ENCODE measurements around the gene MICAL1.

Gene MICAL1

DNA sequence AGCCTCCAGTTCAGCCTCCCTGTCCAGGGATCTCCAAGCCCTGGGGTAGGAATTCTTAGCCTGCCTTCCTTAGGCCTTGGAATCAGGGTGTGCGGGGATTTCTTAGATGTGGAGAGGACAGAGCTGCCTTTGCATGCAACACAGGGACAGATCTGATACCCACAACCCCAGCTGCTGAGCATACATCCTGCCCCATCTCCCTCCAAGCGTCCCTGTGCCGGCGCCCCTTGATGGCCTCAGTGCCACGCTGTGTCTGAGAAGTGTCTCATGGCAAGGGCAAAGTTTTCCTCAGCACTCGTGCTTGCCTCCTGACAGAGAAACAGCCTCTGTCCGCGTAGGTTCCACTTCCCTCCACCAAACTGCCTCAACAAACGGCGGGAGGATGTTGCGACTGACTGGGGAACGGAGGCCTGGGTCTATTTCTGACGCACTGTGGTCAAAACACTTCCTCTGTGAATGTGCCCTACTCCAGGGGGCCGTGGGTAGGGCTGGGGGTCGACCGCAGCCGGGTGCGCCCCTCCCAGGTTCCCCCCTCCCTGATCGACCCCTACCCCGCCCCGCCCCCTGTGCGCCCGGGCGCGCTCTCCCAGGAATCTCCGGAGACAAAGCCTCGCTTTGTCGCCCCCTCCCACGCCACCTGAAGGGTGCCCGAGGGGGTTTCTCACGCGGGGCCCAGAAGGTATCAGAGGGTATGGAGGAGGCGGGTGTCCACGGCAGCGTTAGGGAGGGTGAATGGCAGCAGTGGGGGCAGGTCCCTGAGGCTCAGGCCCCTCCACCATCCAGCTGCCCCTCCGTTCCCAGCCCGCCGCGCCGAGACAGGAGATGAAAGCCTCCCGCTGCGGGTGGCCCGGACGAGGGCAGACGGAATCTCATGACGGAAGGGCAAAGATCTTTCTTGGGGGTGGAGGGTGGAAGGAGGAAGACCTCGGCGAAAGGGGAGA lies 806 bp downstream of the MICAL1 start:
- DNase-seq (ENCODE audit: insufficient read length, low spot score) (peak; percentile 25), FAIRE-seq (no peak)

DNA sequence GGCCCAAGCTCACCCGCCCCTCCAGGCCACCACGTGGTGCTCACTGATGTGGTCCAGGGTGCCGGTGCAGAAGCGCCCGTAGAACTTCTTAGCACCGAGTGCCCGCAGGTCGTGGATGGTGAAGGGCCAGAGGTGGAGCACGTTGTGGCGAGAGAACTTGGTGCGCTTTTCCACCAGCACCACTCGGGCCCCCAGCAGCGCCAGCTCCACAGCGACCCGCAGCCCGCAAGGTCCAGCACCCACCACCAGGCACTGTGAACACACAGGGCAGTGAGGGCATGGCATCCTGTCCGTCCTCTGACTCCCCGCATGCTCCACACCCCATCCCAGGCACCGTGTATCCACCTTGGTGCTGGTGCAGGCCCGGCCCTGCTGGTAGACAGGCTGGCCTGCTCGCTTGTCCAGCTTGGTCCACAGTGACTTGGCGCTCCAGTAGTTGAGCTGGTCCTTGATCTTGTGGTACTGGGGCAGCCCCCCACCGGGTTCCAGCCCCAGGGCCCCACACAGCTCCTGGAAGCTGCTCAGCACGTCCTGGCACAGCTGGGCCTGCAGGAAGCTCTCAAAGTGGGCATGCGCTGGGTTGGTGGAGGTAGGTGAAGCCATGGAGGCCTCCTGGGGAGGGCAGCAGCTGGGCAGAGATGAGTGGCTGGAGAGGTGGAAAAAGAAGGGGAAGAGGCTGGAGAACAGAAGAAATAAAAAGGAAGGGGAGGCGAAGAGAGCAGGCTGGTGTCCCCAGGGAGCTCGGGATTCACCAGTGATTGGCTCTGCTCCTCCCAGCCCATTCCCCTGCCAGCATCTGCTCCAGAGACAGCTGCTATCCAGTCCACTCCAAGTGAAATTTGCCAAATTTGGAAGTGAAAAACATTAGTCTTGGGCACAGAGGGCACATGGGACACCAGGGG lies 1.7 kb downstream of the MICAL1 start:
- FAIRE-seq, result no peak

DNA sequence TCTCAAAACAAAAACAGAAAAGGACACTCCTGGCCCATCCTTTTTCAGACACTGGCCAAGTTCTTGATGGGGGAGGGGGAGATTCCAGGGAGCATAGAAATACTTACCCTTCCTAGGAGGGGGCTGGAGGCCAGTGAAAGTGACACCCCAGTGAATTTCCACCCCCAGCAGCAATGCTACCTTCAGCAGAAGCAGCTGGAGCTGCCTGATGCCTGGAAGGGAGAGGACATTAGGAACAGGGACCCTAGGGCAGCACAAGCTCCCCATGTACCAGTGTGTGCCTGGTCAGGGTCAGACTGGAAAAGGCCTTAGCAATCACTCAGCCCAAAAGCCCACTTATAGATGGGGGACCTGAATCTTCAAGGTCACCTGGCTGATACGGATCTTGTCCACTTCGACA lies 2.4 kb downstream of the MICAL1 start:
- DNase-seq (ENCODE audit: insufficient read length, low spot score) (no peak), FAIRE-seq (no peak)

More for the DNA sequence above, 1.7 kb downstream of the MICAL1 start:
- DNase-seq (ENCODE audit: insufficient read length, low spot score), result no peak

DNA sequence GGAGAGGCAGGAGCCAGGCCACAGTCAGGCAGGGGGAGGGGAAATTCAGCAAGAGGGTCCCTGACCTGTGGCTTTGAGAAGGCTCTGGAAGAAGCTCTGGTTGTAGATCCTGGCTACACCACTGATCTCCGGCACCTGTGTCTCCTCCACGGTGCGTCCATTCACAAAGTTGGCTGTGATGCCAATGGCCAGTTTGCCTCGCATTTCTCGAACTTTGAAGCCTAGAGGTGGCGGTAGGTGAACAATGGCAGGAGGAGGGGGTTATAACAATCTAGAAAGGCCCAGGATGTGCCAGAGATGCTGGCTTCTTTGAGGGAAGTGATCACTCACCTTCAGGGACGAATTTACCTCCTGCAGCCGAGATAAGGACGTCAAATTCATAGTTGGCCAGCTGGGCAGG lies 3.4 kb downstream of the MICAL1 start:
- no peak for FAIRE-seq
- DNase-seq (ENCODE audit: insufficient read length, low spot score), result no peak

DNA sequence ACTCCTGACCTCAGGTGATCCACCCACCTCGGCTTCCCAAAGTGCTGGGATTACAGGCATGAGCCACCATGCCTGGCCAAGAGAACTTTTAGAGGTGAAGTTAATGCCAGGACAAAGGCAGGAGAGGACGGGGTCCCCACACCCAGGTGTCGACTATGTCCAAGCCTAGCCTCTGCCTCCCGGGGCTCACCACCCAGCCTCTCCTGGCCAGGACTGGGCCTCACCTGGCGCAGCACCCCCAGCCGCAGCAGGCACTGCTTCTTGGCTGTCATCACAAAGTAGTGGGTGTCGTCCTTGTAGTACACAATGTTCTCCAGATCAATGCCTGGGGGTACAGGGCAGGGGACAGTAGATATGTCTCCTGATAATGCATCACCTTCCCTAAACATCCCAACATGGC lies 4.2 kb downstream of the MICAL1 start:
- no peak for FAIRE-seq
- DNase-seq (ENCODE audit: insufficient read length, low spot score), result no peak

DNA sequence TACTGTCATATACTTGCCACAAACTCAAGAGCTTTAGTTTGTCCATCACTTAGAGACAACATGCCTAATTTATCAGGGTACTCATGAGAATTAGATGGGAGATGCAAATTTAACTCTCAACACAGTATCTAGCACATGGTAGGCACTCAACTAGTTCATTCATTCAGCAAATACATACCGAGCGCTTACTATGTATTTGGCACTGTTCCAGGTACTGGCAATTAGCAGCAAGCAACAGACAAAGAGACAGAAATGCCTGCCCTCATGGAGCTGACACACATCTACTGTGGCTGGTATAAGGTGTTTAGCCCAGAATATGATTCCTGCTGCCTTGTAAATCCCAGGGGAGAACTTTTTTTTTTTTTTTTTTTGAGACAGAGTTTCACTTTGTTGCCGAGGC lies 4.8 kb downstream of the MICAL1 start:
- DNase-seq (ENCODE audit: insufficient read length, low spot score) (no peak), FAIRE-seq (no peak)

DNA sequence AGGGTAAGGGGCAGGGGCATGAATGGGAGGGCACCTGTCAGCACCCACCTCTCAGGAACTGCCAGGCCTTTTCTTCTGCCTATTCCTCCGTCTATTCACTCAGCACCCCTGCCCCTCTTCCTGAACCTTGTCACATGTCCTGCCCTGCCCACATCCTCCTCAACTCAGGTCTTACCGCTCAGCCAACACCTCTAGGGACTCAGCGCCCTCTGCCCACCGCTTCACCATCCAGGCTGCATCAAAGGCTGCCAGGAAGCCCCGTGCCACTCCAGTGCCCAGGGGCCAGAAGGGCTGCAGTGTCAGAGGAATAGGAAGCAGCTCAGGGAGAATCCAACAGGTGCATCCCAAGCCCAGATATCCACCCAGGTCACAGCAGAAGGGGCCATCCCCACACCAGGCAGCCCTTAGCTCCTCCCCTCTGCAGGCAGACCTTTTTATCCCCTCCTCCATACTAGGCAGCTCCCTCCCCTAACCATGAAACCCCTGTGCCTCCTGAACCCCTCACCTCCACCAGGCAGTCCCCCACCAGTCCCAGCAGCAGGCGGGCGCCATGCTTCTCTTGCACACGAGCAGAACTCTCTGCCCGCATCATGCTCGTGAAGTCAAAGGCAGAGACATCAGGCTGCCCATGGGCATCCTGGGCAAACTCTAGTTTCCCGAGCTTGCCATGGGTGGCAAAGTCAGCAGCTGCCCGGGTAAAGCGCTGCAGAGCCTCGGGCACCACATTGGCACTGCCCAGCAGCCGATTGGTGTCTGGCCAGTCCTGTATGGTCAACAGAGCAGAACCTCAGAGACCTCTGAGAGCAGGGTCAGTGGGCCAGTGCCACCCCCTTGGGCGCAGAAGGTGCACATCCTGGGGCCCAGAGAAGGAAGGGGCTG lies 5.5 kb downstream of the MICAL1 start:
- FAIRE-seq (no peak), DNase-seq (ENCODE audit: insufficient read length, low spot score) (no peak)

DNA sequence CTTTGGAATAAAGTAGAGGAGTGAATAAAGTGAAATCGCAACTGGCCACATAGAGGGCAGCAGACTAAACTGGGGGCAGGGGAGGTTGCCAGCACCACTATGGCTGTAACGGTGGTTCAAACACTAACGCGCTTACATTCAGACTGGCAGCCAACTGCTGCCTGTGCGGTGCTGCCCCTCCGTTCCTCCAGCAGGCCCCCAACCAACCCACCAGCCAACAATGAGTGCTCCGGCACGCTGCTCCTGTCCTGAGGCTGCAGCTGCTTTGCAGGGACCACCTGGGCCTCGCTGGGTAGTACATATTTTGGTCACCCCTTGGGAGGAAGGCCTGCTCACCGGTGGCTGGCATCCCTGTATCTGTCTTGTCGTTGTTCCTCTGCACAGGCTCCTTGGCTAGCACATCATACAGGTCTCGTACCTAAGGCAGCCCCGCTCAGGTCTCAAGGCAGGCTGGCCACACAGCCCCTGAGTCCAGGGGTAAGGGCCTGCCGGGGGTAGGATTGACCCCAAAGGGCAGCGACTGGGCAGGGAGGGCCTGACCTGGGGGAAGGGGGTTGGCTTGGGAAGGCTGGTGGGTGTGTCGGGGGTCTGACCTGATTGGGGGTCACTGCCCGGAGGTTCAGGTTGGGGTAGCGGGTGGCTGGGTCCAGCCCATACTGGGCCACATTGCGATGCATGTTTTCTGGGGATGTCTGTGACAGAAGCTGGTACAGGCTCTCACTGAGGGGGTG lies 6.3 kb downstream of the MICAL1 start:
- no peak for FAIRE-seq
- no peak for DNase-seq (ENCODE audit: insufficient read length, low spot score)

DNA sequence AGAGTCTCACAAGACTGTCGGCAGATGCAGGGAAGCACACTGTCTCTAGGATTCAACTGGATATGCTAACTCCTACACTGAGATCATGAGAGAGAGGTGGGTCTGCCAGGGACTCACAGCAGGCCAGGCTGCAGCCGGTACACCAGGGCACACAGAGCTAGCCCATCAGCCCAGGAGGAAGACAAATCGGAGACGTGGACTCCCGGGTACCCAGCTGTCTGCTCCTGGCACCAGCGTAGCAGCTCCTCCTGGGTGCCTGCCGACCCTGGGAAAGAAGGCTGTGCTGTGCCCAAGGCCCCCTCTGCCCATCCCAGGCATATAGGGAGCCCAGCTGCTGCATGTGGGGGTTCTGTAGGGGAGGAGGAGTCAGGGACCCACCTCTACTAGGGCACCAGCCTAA lies 7.0 kb downstream of the MICAL1 start:
- FAIRE-seq (no peak), DNase-seq (ENCODE audit: insufficient read length, low spot score) (no peak)

DNA sequence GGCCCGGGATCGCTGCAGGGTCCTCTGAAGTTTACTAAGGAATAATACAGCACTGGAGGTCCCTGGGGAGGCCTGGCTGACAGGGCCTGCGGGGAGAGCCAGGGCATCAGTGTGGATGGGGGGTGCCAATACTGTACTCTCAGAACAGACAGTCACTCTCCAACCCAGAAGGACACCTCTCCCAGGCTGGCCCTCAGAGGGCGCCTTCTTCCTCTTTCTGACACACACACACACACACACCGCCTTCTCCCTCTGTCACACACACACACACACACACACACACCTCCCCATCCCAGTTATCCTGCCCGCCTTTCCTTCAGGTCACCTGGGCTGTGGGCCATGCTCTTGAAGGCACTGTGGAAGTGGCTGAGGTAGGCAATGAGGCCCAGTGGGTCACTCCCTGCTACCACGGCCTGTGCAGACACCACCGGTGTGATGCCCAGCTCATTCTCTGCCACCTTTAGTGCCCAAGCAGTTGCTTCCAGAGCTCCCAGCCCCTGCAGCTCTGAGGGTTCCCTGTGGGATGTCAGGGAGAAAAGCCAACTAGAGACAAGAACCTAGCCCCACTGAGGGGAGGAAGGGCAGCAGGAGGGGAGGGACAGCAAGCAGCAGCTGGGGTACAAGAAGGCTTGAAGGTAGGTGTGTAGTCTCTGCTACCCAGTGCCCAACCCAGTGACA lies 7.6 kb downstream of the MICAL1 start:
- DNase-seq (ENCODE audit: insufficient read length, low spot score), result no peak

DNA sequence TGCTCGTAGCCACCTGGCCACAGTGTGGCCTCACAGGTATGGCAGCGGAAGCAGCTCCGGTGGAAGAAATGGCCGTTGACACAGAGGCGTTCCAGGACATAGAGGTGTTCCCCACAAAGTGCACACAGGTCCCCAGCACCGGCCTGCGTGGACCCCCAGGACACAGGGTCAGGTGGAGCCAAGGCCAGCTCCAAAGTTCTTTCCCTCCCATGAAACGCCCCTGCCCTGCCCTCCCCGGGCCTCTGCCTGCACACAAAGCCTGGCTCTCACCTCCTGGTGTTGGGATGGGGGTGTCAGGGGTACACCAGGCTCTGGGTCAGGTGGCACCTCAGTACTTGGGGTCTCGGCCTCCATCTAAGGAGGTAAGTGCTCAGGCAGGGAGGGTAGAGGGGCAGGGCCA lies 8.5 kb downstream of the MICAL1 start:
- FAIRE-seq (no peak), DNase-seq (ENCODE audit: insufficient read length, low spot score) (no peak)

More for the DNA sequence above, 7.6 kb downstream of the MICAL1 start:
- no peak for FAIRE-seq

DNA sequence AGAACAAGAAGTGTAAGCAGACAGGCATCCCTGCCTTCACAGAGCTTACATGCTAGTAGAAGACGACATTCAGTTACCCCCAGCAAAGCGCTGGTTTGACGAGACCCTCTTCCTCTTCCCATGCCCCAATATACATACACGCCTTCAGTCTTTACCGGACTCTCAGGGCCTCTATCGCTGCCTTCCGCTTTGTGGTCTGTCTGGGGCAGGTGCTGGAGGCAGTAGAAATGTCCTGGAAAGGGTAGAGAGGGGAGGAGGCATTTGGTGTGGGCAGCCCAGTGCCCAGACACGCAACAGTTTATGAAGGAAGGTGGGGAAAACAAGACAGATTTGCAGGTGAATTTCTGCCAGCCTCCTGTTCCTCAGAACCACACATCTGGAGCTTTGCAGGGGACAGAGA lies 9.0 kb downstream of the MICAL1 start:
- no peak for DNase-seq (ENCODE audit: insufficient read length, low spot score)
- FAIRE-seq, result no peak

DNA sequence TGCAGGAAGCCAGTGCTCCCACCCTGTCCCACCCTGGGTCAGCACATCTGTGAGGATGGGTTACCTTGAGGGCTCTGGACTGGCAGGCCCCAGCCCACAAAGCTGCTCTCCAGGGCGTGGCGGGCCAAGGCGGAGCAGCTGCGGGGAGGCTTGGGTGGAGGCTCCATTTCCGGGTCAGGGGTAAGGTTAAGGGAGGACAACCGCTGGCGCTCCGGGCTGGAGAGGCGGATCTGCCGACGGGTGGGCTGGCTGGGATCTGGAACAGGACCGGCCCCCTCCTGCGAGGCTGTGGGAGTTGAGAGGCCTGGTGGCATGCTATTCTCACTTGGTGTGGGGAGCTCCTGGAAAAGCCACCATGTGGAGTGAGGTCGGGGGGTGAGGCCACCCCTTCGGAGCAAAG lies 9.5 kb downstream of the MICAL1 start:
- no peak for FAIRE-seq
- DNase-seq (ENCODE audit: insufficient read length, low spot score), result no peak

DNA sequence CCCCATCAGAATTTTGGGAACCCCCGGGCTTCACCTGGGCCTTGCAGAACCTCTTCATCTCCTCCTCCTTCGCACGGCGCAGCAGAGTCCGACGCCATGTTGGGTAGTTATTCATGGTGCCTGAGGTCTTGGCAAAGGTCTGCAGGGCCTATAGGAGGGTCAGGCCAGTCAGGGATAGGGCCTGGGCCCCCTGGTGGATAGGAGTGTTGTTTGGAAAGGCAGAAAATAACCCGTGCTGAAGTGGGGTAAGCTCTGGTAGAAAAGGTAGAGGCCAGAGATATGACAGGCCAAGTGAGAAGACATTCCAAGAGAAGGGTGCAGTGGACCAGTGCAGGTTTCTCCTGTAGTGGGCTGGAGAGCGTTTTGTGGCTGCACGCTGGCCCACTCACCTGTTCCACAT lies 10.2 kb downstream of the MICAL1 start:
- FAIRE-seq (no peak), DNase-seq (ENCODE audit: insufficient read length, low spot score) (no peak)

DNA sequence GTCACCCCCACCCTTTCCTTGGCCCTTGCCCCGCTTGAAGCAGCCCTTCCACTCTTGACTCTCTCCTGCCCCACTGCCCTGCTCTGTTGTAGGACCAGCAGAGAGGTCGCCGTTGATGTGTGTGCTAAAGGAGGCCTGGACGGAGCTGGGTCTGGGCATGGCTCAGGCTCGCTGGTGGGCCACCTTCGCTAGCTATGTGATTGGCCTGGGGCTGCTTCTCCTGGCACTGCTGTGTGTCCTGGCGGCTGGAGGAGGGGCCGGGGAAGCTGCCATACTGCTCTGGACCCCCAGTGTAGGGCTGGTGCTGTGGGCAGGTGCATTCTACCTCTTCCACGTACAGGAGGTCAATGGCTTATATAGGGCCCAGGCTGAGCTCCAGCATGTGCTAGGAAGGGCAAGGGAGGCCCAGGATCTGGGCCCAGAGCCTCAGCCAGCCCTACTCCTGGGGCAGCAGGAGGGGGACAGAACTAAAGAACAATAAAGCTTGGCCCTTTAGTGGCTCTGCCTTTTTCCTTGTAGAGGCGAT lies 12.1 kb downstream of the MICAL1 start:
- DNase-seq (ENCODE audit: insufficient read length, low spot score) (no peak), FAIRE-seq (no peak)

DNA sequence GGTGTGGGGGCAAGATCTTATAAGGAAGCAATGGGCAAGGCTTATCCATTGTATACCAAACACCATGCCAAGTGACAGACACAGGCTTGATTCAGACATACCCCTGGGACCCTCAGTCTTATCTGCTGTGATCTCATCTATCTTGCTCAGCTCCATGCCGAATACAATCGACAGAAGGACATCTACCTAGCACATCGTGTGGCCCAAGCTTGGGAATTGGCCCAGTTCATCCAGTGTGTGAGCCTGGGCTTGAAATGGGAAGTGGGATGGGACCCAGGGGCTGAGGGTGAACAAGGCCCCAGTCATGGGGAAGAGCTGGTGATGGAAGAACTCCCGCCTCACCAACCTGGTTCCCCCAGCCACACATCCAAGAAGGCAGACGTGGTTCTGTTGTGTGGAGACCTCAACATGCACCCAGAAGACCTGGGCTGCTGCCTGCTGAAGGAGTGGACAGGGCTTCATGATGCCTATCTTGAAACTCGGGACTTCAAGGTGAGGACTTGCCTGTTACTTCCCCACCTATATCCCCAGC lies 13.1 kb downstream of the MICAL1 start:
- DNase-seq (ENCODE audit: insufficient read length, low spot score), result no peak
- FAIRE-seq, result no peak

DNA sequence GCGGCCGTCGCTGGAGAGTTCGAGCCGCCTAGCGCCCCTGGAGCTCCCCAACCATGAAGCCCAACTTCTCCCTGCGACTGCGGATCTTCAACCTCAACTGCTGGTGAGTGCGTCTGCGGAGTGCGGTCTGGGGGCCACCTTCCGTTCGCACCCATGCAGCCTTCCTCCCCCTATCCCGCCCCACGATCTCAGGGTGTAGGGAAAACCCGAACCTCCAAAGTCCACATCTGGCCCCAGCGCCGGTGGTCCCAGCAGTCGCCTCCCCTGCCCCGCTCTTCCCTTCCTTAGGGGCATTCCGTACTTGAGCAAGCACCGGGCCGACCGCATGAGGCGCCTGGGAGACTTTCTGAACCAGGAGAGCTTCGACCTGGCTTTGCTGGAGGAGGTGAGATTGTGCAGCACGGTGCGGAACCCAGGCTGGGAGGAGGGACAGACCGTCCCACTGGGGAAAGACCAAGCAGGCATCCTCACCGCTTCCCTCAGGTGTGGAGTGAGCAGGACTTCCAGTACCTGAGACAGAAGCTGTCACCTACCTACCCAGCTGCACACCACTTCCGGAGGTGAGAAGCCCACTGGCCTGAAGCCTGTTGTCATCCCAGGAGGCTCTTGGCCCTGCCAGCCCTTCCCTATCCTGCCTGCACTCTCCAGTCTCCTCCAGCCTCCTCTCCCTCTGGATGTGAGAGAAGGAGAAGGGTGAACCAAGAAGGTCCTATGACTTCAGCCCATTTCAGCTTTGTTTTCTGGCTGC lies 14.3 kb downstream of the MICAL1 start:
- DNase-seq (ENCODE audit: insufficient read length, low spot score) (peak; percentile 54), FAIRE-seq (no peak)
